T-cell (primary cell): Measurements from ENCODE around the gene ECEL1. TPM values are rescaled to one million over a fixed set of nuclear protein-coding genes. Genes with fewer than 3 reads are reported as not detected.

ENCODE experiments used
- ATAC-seq, 4 experiments: fragments of 200-7000 bp in 3 of 4; fragments of 150-1000 bp in 1 of 4; cut with Tn5 transposase; replicated peaks in 1 of 4; 1 replicate in 3 of 4; 2 replicates in 1 of 4; pipeline ENCODE4 v1.10.0; 2021; ENCODE audit warnings: moderate library complexity in 3 of 4, mild to moderate bottlenecking in 2 of 4, moderate number of reproducible peaks in 1 of 4
- CTCF ChIA-PET, 2 donors: fragments of 300-600 bp; sonication (Branson Sonifier 250); formaldehyde crosslinking; loops; one replicate each; lab custom pipeline; 2022; ENCODE audit warnings: antibody characterized with exemption in 2 of 2; lab: Charles Lee
- POLR2A ChIA-PET, 2 donors: fragments of 300-600 bp; sonication (Branson Sonifier 250); formaldehyde crosslinking; loops; one replicate each; lab custom pipeline; 2022; ENCODE audit warnings: antibody characterized with exemption in 2 of 2; lab: Charles Lee
- DNase-seq, 35 experiments: peaks; one replicate each; pipeline versions ENCODE4 v3.0.0 to v3.0.0-alpha.2; 2013 to 2023
- H3K27ac ChIP-seq: one replicate; pipeline ENCODE4 v1.5.1; 2013; ENCODE audit warnings: low read length
- H3K27me3 ChIP-seq, 2 experiments: replicated peaks in 1 of 2; 1 replicate in 1 of 2; 2 replicates in 1 of 2; pipeline versions ENCODE4 v1.6.1 to v1.7.0; 2013; ENCODE audit warnings: low read length in 1 of 2, mixed read lengths in 1 of 2; ENCODE audit not compliant: control insufficient read depth in 2 of 2, insufficient read depth in 2 of 2; ENCODE audit errors: extremely low read depth in 1 of 2
- H3K36me3 ChIP-seq, 2 donors: 1 replicate in 1 of 2; 2 replicates in 1 of 2; pipeline versions ENCODE4 v1.6.1 to v1.7.0; 2013; ENCODE audit warnings: low read length in 1 of 2; ENCODE audit not compliant: control insufficient read depth in 2 of 2, insufficient read depth in 1 of 2; ENCODE audit errors: extremely low read depth in 1 of 2
- H3K4me1 ChIP-seq, 2 experiments: 1 replicate in 1 of 2; 2 replicates in 1 of 2; pipeline versions ENCODE4 v1.6.1 to v1.7.0; 2013; ENCODE audit warnings: low read length in 2 of 2, mixed read lengths in 1 of 2; ENCODE audit not compliant: insufficient read depth in 2 of 2, control insufficient read depth in 1 of 2; ENCODE audit errors: extremely low read depth in 1 of 2
- H3K4me3 ChIP-seq, 2 donors: 1 replicate in 1 of 2; 2 replicates in 1 of 2; pipeline versions ENCODE4 v1.5.1 to v1.7.0; 2013; ENCODE audit warnings: mild to moderate bottlenecking in 2 of 2, low read length in 1 of 2, moderate library complexity in 1 of 2; ENCODE audit not compliant: control insufficient read depth in 1 of 2; ENCODE audit errors: extremely low read depth in 1 of 2
- H3K9me3 ChIP-seq: 2 replicates; pipeline ENCODE4 v1.7.0; 2013
- H3K27ac Mint-ChIP-seq, 2 donors: one replicate each; pipeline ENCODE4 v1.8.0; 2020 to 2021; ENCODE audit warnings: mild to moderate bottlenecking in 2 of 2, mixed read lengths in 2 of 2
- H3K27me3 Mint-ChIP-seq, 2 donors: one replicate each; pipeline ENCODE4 v1.8.0; 2021 to 2022; ENCODE audit warnings: mixed read lengths in 2 of 2
- H3K36me3 Mint-ChIP-seq: one replicate; pipeline ENCODE4 v1.8.0; 2021; ENCODE audit warnings: mixed read lengths
- H3K4me1 Mint-ChIP-seq, 3 donors: one replicate each; pipeline ENCODE4 v1.8.0; 2020 to 2022; ENCODE audit warnings: mixed read lengths in 3 of 3, mild to moderate bottlenecking in 1 of 3
- H3K4me3 Mint-ChIP-seq, 3 donors: one replicate each; pipeline ENCODE4 v1.8.0; 2020 to 2022; ENCODE audit warnings: mild to moderate bottlenecking in 3 of 3, mixed read lengths in 3 of 3, moderate library complexity in 3 of 3
- H3K9me3 Mint-ChIP-seq, 3 donors: one replicate each; pipeline ENCODE4 v1.8.0; 2020 to 2022; ENCODE audit warnings: mixed read lengths in 3 of 3
- WGBS: methylation state at CpG from one replicate; pipeline ENCODE4 v1.1.5; 2013; ENCODE audit warnings: missing lambda C conversion rate; ENCODE audit not compliant: insufficient coverage; 5-methylcytosine and 5-hydroxymethylcytosine counted together
- total RNA-seq, 35 experiments: library from RNA in 6 of 35; stranded (reverse) in 6 of 35; fragments of 120-200 nt in 1 of 35; gene quantifications; one replicate each; pipeline versions ENCODE4 v1.2.1 to v1.2.4 and lab custom pipeline; 2013 to 2026

The ECEL1 gene
- total RNA-seq, 5 donors from 2014 or later (not counting 1 experiment from before 2014, with no cell fraction given) = 0.15 to 0.19 TPM; not detected in 3

DNA sequence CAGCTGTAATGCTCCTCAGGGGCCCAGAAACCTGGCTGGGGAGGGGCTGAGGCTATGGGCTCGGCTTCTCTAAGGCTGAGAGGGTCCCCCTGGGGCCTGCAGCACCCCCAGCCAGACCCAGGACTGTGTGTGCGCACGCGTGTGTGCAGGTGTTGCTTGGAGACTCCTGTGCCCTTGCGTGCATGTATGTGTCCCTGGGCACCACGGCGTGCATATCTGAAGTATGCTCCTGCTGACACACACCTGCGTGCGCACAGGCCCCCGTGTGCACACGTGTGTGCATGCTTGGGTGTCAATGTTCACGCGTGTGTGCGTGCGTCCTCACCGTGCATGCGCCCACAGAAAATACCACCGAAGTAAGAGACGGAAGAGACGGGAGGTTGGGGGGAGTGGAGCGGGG lies 14.9 kb upstream of the ECEL1 start:
- H3K27me3 ChIP-seq = peaks cover 3 to 80% of the 10 kb centered on the region in 2 experiments
- Mint-ChIP-seq H3K4me3 (peak overlapping the region; percentile 65 to 75 (median 68)), H3K4me1 (peaks cover 6 to 12% (median 8%) of the 10 kb centered on the region in 3 donors), H3K27ac (no peak overlapping the region), H3K36me3 (no peaks in the 10 kb centered on the region), H3K27me3 (peaks cover 31 to 65% of the 10 kb centered on the region in 2 donors), H3K9me3 (no peaks in the 10 kb centered on the region)
- no peak overlapping the region for H3K27ac ChIP-seq
- CTCF ChIA-PET = no interaction called here
- peaks cover 0 to 14% of the 10 kb centered on the region in 2 experiments for H3K4me1 ChIP-seq
- H3K4me3 ChIP-seq = peak overlapping the region in 1 of 2 donors; percentile 17
- POLR2A ChIA-PET = no interaction called here
- ATAC-seq = peak in 3 of 4 experiments; percentile 14 to 63 (median 18)
- peak in 26 of 35 experiments; percentile 22 to 62 (median 38) for DNase-seq
- no peaks in the 10 kb centered on the region for H3K9me3 ChIP-seq
- WGBS = 11% methylated on average over 11 of the region's 21 CpGs
- no peaks in the 10 kb centered on the region for H3K36me3 ChIP-seq

DNA sequence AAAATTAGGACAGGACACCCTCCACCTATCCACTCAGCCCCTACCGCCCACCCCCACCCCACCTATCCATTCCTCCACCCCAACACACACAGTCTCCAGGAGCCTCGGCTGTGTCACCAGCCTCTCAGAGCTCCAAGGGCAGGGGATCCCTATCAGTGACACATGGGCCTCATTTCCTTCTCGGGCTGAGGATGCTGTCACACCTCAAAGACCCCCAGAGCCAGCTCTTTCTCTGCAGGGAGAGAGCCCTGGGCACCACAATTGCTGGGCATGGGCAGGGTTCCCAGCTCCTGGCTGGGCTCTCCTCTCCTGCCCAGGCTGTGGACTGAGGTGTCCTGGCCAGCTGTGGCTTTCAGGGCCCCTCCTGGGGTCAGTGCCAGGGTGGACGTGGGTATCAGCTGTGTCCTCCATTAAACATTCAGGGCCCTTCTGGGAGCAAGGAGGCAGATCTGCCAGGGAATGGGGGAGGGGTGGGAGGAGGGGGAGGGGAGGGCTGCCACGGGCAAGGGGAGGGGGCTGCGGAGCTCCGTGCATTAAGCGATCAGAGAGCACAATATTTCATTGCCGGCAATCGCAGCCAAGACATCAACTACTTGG lies 14.3 kb upstream of the ECEL1 start:
- Histone ChIP-seq H3K4me3 (no peak overlapping the region), H3K9me3 (no peaks in the 10 kb centered on the region), H3K4me1 (peaks cover 0 to 14% of the 10 kb centered on the region in 2 experiments), H3K27ac (no peak overlapping the region), H3K27me3 (peaks cover 3 to 81% of the 10 kb centered on the region in 2 experiments), H3K36me3 (no peaks in the 10 kb centered on the region)
- ChIA-PET POLR2A (no interaction called here), CTCF (no interaction called here)
- no peaks in the 10 kb centered on the region for H3K36me3 Mint-ChIP-seq
- H3K4me3 Mint-ChIP-seq = peak overlapping the region in 1 of 3 donors; percentile 75
- H3K9me3 Mint-ChIP-seq = no peaks in the 10 kb centered on the region
- DNase-seq (no peak), ATAC-seq (no peak)
- 75% methylated on average over 2 of the region's 10 CpGs for WGBS
- H3K27me3 Mint-ChIP-seq = peaks cover 26 to 63% of the 10 kb centered on the region in 2 donors
- peaks cover 6 to 12% (median 8%) of the 10 kb centered on the region in 3 donors for H3K4me1 Mint-ChIP-seq
- H3K27ac Mint-ChIP-seq = no peak overlapping the region

DNA sequence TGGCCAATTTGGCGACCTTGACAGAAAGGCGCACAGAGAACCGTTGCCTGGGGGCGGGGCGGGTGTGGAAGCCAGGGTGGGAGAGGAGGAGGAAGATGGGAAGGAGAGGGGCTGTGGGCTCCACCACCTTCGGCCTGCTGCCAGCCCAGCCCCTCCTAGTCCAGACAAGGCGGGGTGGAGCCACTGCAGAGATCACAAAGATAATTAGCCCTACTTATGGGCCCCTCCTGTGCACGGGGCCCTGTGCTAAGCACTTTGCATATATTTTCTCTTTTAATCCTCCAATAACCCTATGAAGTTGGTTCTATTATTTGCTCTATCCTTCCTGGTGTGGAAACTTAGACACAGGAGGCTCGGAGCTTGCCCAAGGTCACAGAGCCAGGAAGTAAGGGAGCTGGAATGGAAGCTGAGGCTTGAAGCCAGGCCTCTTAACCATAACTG lies 13.7 kb upstream of the ECEL1 start:
- Mint-ChIP-seq H3K4me3 (no peak overlapping the region), H3K9me3 (no peaks in the 10 kb centered on the region), H3K4me1 (peaks cover 6 to 12% (median 8%) of the 10 kb centered on the region in 3 donors), H3K27me3 (peaks cover 26 to 61% of the 10 kb centered on the region in 2 donors), H3K27ac (no peak overlapping the region), H3K36me3 (no peaks in the 10 kb centered on the region)
- peaks cover 0 to 14% of the 10 kb centered on the region in 2 experiments for H3K4me1 ChIP-seq
- CTCF ChIA-PET = no interaction called here
- no peak overlapping the region for H3K4me3 ChIP-seq
- WGBS = no CpG with 5 or more reads among the region's 9 CpGs
- POLR2A ChIA-PET = no interaction called here
- DNase-seq (no peak), ATAC-seq (no peak)
- H3K36me3 ChIP-seq = no peaks in the 10 kb centered on the region
- H3K9me3 ChIP-seq = no peaks in the 10 kb centered on the region
- H3K27ac ChIP-seq = no peak overlapping the region
- peaks cover 3 to 80% of the 10 kb centered on the region in 2 experiments for H3K27me3 ChIP-seq

DNA sequence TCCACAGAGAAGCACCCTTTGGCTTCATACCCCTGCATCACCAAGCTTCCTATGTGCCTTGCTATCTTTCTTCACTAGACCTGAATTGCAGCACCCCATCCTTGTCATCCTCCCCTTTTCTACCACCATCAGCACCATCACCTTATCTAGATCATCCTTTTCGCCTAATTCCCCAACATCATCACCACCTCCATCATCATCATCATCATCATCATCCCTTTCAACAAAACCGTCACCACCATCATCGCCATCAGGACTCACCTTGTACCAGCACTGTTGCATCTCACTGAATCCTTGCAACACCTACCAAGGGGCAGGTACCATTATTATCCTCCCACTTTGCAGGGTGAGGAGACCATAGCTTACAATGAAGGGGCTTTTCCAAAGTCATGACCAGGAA lies 10.8 kb upstream of the ECEL1 start:
- 70% methylated on average over 3 of the region's 3 CpGs for WGBS
- no peaks in the 10 kb centered on the region for H3K36me3 Mint-ChIP-seq
- H3K27ac Mint-ChIP-seq = no peak overlapping the region
- H3K4me1 Mint-ChIP-seq = peaks cover 4 to 6% (median 6%) of the 10 kb centered on the region in 3 donors
- H3K27ac ChIP-seq = no peak overlapping the region
- no peaks in the 10 kb centered on the region for H3K9me3 ChIP-seq
- H3K4me3 ChIP-seq = no peak overlapping the region
- H3K27me3 Mint-ChIP-seq = peaks cover 10 to 36% of the 10 kb centered on the region in 2 donors
- peaks cover 0 to 10% of the 10 kb centered on the region in 2 experiments for H3K4me1 ChIP-seq
- ChIA-PET POLR2A (no interaction called here), CTCF (no interaction called here)
- DNase-seq (no peak), ATAC-seq (no peak)
- no peak overlapping the region for H3K4me3 Mint-ChIP-seq
- H3K9me3 Mint-ChIP-seq = no peaks in the 10 kb centered on the region
- peaks cover 0 to 60% of the 10 kb centered on the region in 2 experiments for H3K27me3 ChIP-seq
- H3K36me3 ChIP-seq = no peaks in the 10 kb centered on the region

DNA sequence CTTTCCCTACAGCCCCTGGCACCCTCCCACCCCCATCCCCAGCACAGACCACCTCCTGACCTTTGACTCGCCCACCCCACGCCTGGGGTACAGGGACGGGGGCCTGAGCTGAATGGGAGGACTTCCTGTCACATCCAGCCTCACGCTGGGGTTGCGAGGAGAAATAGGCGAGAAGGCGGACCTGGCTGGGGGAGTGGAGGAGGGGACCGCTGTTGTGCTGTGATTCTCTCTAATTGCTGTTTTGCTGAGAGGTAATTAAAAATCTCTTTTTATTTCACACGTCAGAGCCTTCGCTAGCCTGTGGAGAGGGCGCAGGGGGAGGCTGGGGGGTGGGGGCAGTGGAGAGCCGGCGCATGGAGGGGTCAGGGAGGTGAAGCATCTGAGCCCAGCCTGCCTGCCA lies 9.7 kb upstream of the ECEL1 start:
- no peak overlapping the region for H3K27ac Mint-ChIP-seq

DNA sequence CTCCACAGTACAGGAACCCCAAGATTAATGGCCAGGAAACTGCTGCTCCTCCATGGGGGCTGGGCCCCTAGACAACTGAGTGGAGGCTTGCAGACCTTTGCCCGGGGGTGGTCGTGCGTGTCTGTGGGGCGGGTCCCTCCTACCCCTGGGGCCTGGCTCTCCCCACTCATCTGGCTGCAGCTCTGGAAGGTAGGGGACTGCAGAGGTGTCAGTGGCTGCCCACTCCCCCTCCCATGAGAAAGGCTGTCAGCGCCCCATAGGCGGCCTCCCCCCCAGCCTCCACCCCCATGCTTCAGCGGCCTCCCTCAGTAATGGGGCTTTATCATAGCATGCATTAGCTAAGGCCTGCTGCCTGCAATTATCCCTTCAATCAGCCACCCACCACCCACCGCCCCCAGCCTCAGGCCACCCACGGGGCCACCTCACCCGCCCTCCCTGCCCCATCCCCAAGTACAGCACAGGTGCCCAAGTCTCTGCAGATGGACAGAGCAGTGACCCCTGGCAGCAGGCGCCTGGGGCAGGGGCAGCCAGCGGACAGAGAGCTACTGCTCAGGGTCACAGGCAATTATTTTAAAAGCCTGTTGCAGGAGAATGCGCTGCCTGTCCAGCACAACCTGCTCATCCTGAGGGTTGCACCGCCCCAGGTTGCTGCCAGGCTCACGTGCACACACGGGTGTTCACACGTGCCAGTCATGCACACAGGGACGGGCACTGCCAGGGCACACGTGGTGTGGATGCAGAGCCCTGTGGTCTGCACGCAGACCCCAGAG lies 9.1 kb upstream of the ECEL1 start:
- WGBS = 82% methylated on average over 13 of the region's 20 CpGs

More for the DNA sequence above, 9.7 kb upstream of the ECEL1 start:
- ChIA-PET CTCF (no interaction called here), POLR2A (no interaction called here)
- peaks cover under 1 to 1% (median under 1%) of the 10 kb centered on the region in 3 donors for H3K4me1 Mint-ChIP-seq
- H3K9me3 Mint-ChIP-seq = no peaks in the 10 kb centered on the region
- no peak for DNase-seq
- H3K4me3 Mint-ChIP-seq = no peak overlapping the region
- Histone ChIP-seq H3K27me3 (peaks cover 0 to 63% of the 10 kb centered on the region in 2 experiments), H3K36me3 (no peaks in the 10 kb centered on the region), H3K27ac (no peak overlapping the region), H3K4me3 (no peak overlapping the region), H3K4me1 (peaks cover 0 to under 1% of the 10 kb centered on the region in 2 experiments), H3K9me3 (no peaks in the 10 kb centered on the region)
- no peaks in the 10 kb centered on the region for H3K36me3 Mint-ChIP-seq
- no peak for ATAC-seq
- WGBS = 91% methylated on average over 10 of the region's 13 CpGs
- H3K27me3 Mint-ChIP-seq = peaks cover 10 to 35% of the 10 kb centered on the region in 2 donors

More for the DNA sequence above, 9.1 kb upstream of the ECEL1 start:
- ChIA-PET CTCF (no interaction called here), POLR2A (no interaction called here)
- H3K9me3 Mint-ChIP-seq = no peaks in the 10 kb centered on the region
- ATAC-seq (no peak), DNase-seq (no peak)
- H3K9me3 ChIP-seq = no peaks in the 10 kb centered on the region
- peaks cover 0 to 58% of the 10 kb centered on the region in 2 experiments for H3K27me3 ChIP-seq
- no peak overlapping the region for H3K27ac Mint-ChIP-seq
- no peaks in the 10 kb centered on the region for H3K4me1 ChIP-seq
- no peak overlapping the region for H3K4me3 ChIP-seq
- peaks cover 9 to 30% of the 10 kb centered on the region in 2 donors for H3K27me3 Mint-ChIP-seq
- H3K36me3 ChIP-seq = no peaks in the 10 kb centered on the region
- H3K36me3 Mint-ChIP-seq = no peaks in the 10 kb centered on the region
- no peaks in the 10 kb centered on the region for H3K4me1 Mint-ChIP-seq
- no peak overlapping the region for H3K27ac ChIP-seq
- no peak overlapping the region for H3K4me3 Mint-ChIP-seq
